Stimulated activated CD8-positive, alpha-beta memory T cell treated with anti-CD3 and anti-CD28 coated beads, Interleukin-12 subunit alpha, Interleukin-12 subunit beta, amount 100 ng/mL, for 1 hour (primary cell): Measurements from ENCODE around the gene FCRL6.

Source experiments
- DNase-seq: peaks from one replicate; pipeline ENCODE4 v3.0.0-alpha.2; 2020; ENCODE audit warnings: low read depth

The FCRL6 gene

GRCh38 chr1:159799446-159799985 lies 2.6 kb upstream of the FCRL6 start:
- no peak for DNase-seq

- peak; percentile 18 for DNase-seq
Measured at GRCh38 chr1:159800177-159800930, 1.8 kb upstream of the FCRL6 start.

- no peak for DNase-seq
Measured at GRCh38 chr1:159803956-159804689, 2.0 kb downstream of the FCRL6 start.

GRCh38 chr1:159804924-159805323 lies 2.8 kb downstream of the FCRL6 start:
- no peak for DNase-seq

GRCh38 chr1:159815926-159816325 lies 13.8 kb downstream of the FCRL6 start:
- DNase-seq = no peak

GRCh38 chr1:159817276-159818041 lies 15.3 kb downstream of the FCRL6 start:
- no peak for DNase-seq

GRCh38 chr1:159821171-159821867 lies 19.2 kb downstream of the FCRL6 start:
- DNase-seq = no peak

GRCh38 chr1:159823406-159823805 lies 21.2 kb downstream of the FCRL6 start:
- no peak for DNase-seq

- no peak for DNase-seq
Measured at GRCh38 chr1:159825564-159825963, 23.4 kb downstream of the FCRL6 start.

- peak; percentile 14 for DNase-seq
Measured at GRCh38 chr1:159826441-159827101, 24.4 kb downstream of the FCRL6 start, which contains the start of gene SLAMF8. Gene SLAMF8 (plus strand): TSS chr1:159826873. CDS start chr1:159826899, 26 bp downstream.

GRCh38 chr1:159827102-159827490 lies 24.9 kb downstream of the FCRL6 start:
- no peak for DNase-seq

- no peak for DNase-seq
Measured at GRCh38 chr1:159827549-159827948, 25.4 kb downstream of the FCRL6 start.

GRCh38 chr1:159828176-159828575 lies 26.0 kb downstream of the FCRL6 start:
- DNase-seq = no peak

- no peak for DNase-seq
Measured at GRCh38 chr1:159828581-159829272, 26.6 kb downstream of the FCRL6 start.

GRCh38 chr1:159829273-159829634 lies 27.1 kb downstream of the FCRL6 start:
- DNase-seq = no peak

- DNase-seq = no peak
Measured at GRCh38 chr1:159829822-159830465, 27.8 kb downstream of the FCRL6 start.

- DNase-seq = no peak
Measured at GRCh38 chr1:159830722-159831121, 28.6 kb downstream of the FCRL6 start.

- no peak for DNase-seq
Measured at GRCh38 chr1:159831412-159832141, 29.4 kb downstream of the FCRL6 start.

GRCh38 chr1:159832309-159832708 lies 30.1 kb downstream of the FCRL6 start:
- DNase-seq = no peak
